ENCODE data around the gene ORC4.

GRCh38 chr2:147998203-147998602 is 22.3 kb downstream of the ORC4 start:
- TF ChIP-seq EZH2 (IDR thresholded peaks at IDR 0.05; ENCODE audit: borderline replicate concordance) (no peak), CTCF (IDR thresholded peaks at IDR 0.05; ENCODE audit: poor library complexity) (no peak), EZH2phosphoT487 (IDR thresholded peaks at IDR 0.05; ENCODE audit: low read depth, severe bottlenecking, unreplicated experiment) (no peak)
